ENCODE results near the gene NPB. TPM values are rescaled to one million over a fixed set of nuclear protein-coding genes. Genes with fewer than 3 reads are reported as not detected.

NPB gene
- polyA plus RNA-seq, 1 of the 3 experiments (the other 2 are of a cell fraction) = 2.4 TPM

DNA sequence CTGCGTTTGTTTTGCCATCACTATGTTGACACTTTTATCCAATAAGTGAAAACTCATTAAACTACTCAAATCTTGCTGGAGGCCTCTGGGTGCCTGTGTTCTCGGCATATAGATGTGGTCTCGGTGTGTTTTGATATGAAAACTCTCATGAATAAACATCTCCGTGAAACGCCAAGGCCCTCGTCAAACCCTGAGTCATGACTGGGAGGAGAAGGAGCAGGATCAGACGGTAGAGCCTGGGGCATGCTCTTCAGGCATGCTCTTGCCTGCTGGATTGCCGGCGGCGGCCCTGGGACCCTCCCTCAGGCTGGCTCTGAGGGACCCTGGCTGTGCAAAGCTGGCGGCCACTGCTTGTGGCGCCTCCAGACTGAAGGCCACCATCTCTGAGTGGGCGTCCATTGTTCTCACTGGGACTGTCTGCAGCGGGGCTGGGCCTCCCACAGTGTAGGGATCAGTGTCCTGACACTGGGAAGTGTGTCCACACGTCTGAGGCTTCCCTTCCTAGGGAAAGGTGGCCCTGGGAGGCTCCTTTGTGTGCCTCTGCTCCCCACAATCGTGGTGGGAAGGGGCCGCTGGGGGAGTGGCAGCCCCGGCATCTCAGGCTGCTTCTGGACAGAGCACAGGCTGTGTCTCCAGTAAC lies 1.7 kb upstream of the NPB start:
- no peaks in the 10 kb centered on the region for H3K9me2 ChIP-seq
- no peak overlapping the region for H3K4me3 ChIP-seq (ENCODE audit: low read depth in 2 of 2, low read length in 1 of 2)
- WGBS (ENCODE audit: low lambda C conversion rate) = 95% methylated on average over 14 of the region's 18 CpGs
- ChIA-PET CTCF (interaction anchor here (1.9 kb wide), 1 partner anchor 31 kb away, joined by 7 read pairs; no protein-coding TSS in a partner anchor), POLR2A (interaction anchor here (1.4 kb wide), 1 partner anchor 31 kb away, joined by 3 read pairs; no protein-coding TSS in a partner anchor)
- H4K20me1 ChIP-seq (ENCODE audit: insufficient read depth) = peaks cover 8% of the 10 kb centered on the region; the same call in 1 of the 2 replicates
- peaks cover 45% of the 10 kb centered on the region for H3F3A ChIP-seq (replicated peaks; ENCODE audit: insufficient read depth)
- no peak overlapping the region for H2AFZ ChIP-seq (ENCODE audit: low read depth)
- no peak overlapping the region for H3K4me2 ChIP-seq
- H3K4me1 ChIP-seq (ENCODE audit: control insufficient read depth in 1 of 2, insufficient read depth in 2 of 2, low read depth in 1 of 2, low read length in 1 of 2) = peaks cover 3 to 10% of the 10 kb centered on the region in 2 experiments; a peak in 1 of 4 replicates
- no peaks in the 10 kb centered on the region for H3K9me3 ChIP-seq
- no peak overlapping the region for H3K27ac ChIP-seq (ENCODE audit: low read depth in 2 of 2, low read length in 1 of 2)
- H3K79me2 ChIP-seq (ENCODE audit: insufficient read depth) = peaks cover 11% of the 10 kb centered on the region
- peaks cover 23 to 42% of the 10 kb centered on the region in 2 experiments for H3K36me3 ChIP-seq (replicated peaks in 1 of 2; ENCODE audit: control insufficient read depth in 1 of 2, insufficient read depth in 2 of 2, low read length in 1 of 2)
- TF ChIP-seq PBX3 (IDR thresholded peaks at IDR 0.05) (no peak), USF1 (IDR thresholded peaks at IDR 0.05; ENCODE audit: borderline replicate concordance, low read depth) (no peak)
- TF ChIP-seq, protein P1, sequence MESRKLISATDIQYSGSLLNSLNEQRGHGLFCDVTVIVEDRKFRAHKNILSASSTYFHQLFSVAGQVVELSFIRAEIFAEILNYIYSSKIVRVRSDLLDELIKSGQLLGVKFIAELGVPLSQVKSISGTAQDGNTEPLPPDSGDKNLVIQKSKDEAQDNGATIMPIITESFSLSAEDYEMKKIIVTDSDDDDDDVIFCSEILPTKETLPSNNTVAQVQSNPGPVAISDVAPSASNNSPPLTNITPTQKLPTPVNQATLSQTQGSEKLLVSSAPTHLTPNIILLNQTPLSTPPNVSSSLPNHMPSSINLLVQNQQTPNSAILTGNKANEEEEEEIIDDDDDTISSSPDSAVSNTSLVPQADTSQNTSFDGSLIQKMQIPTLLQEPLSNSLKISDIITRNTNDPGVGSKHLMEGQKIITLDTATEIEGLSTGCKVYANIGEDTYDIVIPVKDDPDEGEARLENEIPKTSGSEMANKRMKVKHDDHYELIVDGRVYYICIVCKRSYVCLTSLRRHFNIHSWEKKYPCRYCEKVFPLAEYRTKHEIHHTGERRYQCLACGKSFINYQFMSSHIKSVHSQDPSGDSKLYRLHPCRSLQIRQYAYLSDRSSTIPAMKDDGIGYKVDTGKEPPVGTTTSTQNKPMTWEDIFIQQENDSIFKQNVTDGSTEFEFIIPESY (IDR thresholded peaks at IDR 0.05; ENCODE audit: borderline replicate concordance, low read depth) = no peak
- no peak for DNase-seq
- no peak overlapping the region for H3K9ac ChIP-seq
- H3K27me3 ChIP-seq (ENCODE audit: insufficient read depth) = no peaks in the 10 kb centered on the region

DNA sequence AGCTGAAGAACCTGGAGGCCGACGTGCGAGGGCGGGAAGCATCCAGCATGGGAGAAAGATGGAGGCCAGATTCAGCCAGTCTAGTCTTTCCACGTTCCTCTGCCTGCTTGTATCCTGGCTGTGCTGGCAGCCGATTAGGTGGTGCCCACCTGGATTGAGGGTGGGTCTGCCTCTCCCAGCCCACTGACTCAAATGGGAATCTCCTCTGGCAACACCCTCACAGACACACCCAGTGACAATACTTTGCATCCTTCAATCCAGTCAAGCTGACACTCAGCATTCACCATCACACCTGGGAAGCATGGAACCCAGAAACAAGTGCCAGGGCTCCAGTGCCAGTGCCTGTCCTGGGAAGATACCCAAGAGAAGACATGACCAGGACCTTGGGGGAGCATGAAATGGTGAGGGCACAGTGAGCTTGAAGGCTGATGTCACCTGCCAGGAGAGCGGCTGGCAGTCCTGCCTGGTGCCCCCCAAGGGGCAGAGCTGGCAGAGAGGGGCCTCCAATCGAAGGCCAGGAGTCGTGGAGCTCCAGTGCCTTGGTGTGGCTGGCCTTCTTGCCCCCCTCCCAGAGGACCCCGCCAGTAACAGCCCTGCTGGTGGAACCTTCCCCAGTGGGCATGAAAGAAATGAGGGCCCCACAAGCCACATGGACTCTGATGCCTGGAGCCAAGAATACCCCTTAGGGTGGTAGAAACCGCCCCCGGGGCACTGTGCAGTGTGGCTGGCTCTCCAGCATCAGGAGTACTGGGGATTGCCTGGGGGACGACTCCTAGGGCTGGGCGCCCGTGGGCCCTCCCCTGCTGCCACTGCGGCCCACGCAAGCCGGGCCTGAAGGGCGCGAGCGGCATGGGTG lies 643 bp upstream of the NPB start:
- Histone ChIP-seq H4K20me1 (ENCODE audit: insufficient read depth) (peaks cover 8% of the 10 kb centered on the region; the same call in 1 of the 2 replicates), H3K4me2 (0 out of 2 replicates have a peak overlapping the region, but pooled peaks have one; percentile 57), H3K9ac (no peak overlapping the region), H3K27ac (ENCODE audit: low read depth in 2 of 2, low read length in 1 of 2) (no peak overlapping the region), H3K4me1 (ENCODE audit: control insufficient read depth in 1 of 2, insufficient read depth in 2 of 2, low read depth in 1 of 2, low read length in 1 of 2) (peaks cover 3 to 10% of the 10 kb centered on the region in 2 experiments; a peak in 1 of 4 replicates), H2AFZ (ENCODE audit: low read depth) (no peak overlapping the region), H3K79me2 (ENCODE audit: insufficient read depth) (peaks cover 4% of the 10 kb centered on the region; the same call in 1 of the 2 replicates), H3K9me3 (no peaks in the 10 kb centered on the region), H3K36me3 (replicated peaks in 1 of 2; ENCODE audit: control insufficient read depth in 1 of 2, insufficient read depth in 2 of 2, low read length in 1 of 2) (peaks cover 14 to 50% of the 10 kb centered on the region in 2 experiments), H3K27me3 (ENCODE audit: insufficient read depth) (no peaks in the 10 kb centered on the region), H3K4me3 (ENCODE audit: low read depth in 2 of 2, low read length in 1 of 2) (peak overlapping the region in 1 of 2 experiments; percentile 33; a peak in 1 of 4 replicates), H3K9me2 (no peaks in the 10 kb centered on the region), H3F3A (replicated peaks; ENCODE audit: insufficient read depth) (peaks cover 36% of the 10 kb centered on the region)
- no peak for DNase-seq
- ChIA-PET CTCF (interaction anchor here (0.6 to 2.3 kb wide), 10 partner anchors 9 to 226 kb away, joined by 3 to 9 read pairs (median 4); partner anchors contain the start of genes PCYT2 and SIRT7), POLR2A (interaction anchor here (0.8 to 1.2 kb wide), 4 partner anchors 9 to 68 kb away, joined by 3 to 6 read pairs (median 4); partner anchors contain the start of genes ANAPC11, MCRIP1 and PCYT2)
- TF ChIP-seq RXRA (IDR thresholded peaks at IDR 0.05; ENCODE audit: borderline replicate concordance, low read depth) (no peak), MAX (IDR thresholded peaks at IDR 0.05; ENCODE audit: low read depth) (no peak), FOXJ3 (CRISPR knock-in tag; IDR thresholded peaks at IDR 0.05) (no peak), RCOR1 (IDR thresholded peaks at IDR 0.05; ENCODE audit: low read length) (no peak), SMC3 (IDR thresholded peaks at IDR 0.05; ENCODE audit: low read depth, low read length) (no peak), FOXM1 (IDR thresholded peaks at IDR 0.05; ENCODE audit: low read depth) (no peak), MXI1 (IDR thresholded peaks at IDR 0.05; ENCODE audit: low read depth, low read length) (no peak), ELF1 (IDR thresholded peaks at IDR 0.05) (no peak), CHD2 (IDR thresholded peaks at IDR 0.05; ENCODE audit: low read length, partially characterized antibody) (no peak), MEF2A (IDR thresholded peaks at IDR 0.05; ENCODE audit: borderline replicate concordance, low read depth) (no peak), RFX5 (IDR thresholded peaks at IDR 0.05; ENCODE audit: low read length) (no peak), GATA2 (CRISPR knock-in tag; IDR thresholded peaks at IDR 0.05) (no peak), TCF12 (IDR thresholded peaks at IDR 0.05) (no peak), GABPA (IDR thresholded peaks at IDR 0.05; ENCODE audit: low read depth) (no peak), EZH2phosphoT487 (IDR thresholded peaks at IDR 0.05; ENCODE audit: borderline replicate concordance, low read depth) (no peak), POLR2AphosphoS5 (IDR thresholded peaks at IDR 0.05; ENCODE audit: low read depth, low read length) (no peak), FOSL2 (IDR thresholded peaks at IDR 0.05; ENCODE audit: borderline replicate concordance, low read depth) (no peak), TAF1 (IDR thresholded peaks at IDR 0.05; ENCODE audit: borderline replicate concordance, low read depth, low read length) (no peak), SIN3A (IDR thresholded peaks at IDR 0.05; ENCODE audit: borderline replicate concordance, low read depth, low read length) (no peak), NRF1 (IDR thresholded peaks at IDR 0.05; ENCODE audit: low read depth, low read length) (no peak)
- WGBS (ENCODE audit: low lambda C conversion rate) = 95% methylated on average over 7 of the region's 21 CpGs
